Hematopoietic multipotent progenitor cell treated with erythropoietin and hydrocortisone succinate and interleukin-3 and kit ligand, for 6 days (in vitro differentiated cells): Measurements from ENCODE around the gene TRABD2B.

Experiments used
- DNase-seq: peaks from one replicate; pipeline ENCODE4 v3.0.0-alpha.2; 2015

Gene TRABD2B

DNA sequence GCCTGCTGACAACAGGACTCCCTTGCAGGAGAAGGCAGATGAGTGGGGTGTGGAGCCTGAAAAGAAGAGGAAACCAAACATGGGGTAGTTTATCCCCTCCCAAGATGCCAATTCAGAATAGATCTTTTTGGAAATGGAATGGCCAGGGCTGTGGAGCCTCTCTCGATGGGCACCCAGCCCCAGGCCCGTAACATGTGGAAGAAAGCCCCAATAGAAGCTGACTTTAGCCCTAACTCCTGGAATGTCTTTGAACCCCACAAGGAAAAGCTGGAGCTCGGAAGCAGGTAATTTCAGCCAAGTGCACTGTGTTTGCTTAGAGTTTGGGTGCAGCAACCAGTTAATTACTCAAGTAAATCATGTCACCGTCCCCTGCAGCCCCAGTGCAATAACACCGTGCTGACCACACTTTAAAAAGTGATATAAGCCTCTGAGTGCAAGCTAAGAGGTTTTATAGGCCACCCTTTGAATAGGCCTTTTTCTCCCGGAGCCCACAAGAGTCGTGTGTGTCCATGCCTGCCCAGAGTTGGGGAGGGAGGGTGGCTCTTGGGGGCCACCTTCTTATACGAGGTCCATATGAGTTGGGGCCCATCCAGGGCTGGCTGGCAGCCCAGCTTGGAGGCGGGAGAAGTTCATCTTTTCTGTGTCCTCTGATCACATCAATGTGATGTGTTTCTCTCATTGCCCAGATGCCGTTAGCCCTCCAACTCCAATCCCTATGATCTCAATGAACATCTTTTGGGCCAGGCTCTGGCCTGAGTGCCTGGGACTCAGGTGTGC lies 153.2 kb downstream of the TRABD2B start:
- no peak for DNase-seq

DNA sequence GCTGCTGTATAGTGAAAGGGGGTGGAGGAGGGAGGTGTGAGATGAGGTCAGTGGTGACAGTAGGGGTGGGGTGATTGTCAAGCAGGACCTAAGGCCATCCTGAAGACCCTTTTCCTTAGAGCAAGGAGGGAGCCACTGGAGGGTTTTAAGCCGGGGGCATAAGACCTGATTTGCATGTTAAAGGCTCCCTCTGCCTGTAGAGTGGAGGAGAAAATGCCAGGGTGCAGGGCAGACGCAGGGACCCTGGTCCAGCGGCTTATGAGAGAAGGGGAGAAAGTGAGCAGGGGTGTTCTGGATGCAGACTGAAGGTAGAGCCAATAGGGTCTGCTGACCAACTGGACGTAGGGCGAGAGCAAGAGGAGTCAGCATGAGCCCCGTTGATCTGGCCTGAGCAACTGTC lies 154.1 kb downstream of the TRABD2B start:
- DNase-seq = no peak

DNA sequence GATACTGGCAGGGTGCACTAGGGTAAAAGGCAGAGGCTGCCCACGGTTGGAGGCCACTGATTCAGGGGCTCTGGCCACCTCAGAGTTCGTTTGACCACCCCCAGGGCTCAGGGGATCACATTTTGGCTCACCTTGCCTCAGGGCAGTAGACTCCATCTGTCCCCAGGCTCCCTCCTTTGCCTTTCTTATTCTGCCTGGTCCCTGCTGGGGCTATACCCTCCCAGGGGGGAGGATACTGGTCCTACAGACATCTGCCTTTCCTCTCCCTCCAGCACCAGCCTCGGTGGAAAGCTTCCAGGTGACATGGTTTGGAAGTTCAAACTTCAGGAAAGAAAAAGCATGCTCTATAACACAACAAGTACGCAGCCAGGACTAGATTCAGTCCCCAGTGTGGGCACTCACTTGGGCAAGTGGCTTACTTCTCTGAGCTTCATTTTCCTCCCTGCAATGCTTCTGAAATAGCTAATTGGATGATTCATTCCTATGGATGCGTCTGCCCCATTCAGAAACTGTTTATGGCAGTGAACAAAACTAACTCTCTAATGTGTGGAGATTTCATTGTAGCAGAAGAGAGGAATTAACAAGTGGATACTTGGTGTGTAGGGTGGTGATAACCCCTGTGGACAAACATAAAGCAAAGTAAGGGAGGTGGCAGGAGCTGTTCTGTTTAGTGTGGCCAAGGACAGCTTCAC lies 154.8 kb downstream of the TRABD2B start:
- no peak for DNase-seq

DNA sequence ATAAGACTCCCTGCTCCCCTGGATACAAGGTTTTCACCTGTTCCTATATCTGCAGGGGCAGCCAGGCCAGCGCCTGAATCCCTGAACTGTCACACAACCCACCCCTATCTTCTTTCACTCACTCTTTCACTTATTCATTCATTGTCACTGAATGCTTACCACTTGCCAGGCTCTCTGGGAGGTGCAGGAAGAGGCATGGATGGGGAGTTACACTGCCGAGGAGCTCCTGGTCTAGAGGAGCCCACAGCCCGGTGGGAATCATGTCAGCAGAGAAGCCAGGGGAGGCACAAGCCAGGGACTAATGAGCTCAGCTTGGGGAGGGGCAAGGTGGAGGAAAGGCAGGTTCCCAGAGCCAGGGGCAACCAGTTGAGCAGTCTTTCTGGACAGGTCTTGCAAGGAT lies 155.8 kb downstream of the TRABD2B start:
- DNase-seq = no peak

DNA sequence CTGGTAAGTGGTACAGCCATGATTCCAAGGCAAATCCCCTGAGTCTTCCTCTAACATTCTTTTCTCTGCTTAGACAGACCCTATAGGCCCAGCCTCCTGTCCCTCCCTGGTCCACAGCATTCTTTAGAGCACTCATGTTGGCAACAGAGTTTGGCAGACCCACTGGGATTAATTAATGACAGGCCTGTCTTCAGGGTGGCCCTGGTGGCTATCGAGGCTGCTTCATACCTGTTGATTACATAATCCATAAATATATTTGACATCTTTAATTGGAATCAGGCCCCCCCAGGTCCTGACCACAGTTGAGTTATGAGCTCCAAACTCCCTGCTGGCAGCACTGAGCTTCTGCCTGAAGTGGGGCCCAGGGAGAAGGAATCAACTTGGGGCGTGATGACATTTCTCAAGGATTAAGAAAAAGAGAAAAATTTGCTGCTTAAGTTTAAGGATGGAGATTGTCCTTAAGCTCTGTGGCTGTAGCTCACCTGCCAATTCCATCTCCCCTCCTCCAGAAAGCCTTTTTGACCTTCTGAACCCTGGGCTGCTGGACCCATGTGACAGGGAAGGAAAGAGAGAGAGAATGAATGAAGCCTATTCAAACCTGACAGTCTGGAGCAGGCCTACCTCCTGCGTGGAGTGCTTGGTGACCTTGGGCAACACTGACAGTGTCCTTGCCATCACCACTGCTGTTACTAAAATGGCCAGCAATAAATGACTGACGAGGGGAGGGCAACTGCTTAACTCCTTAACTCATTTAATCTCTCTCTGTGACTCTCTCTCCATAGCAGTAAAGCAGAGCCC lies 156.6 kb downstream of the TRABD2B start:
- DNase-seq = no peak

DNA sequence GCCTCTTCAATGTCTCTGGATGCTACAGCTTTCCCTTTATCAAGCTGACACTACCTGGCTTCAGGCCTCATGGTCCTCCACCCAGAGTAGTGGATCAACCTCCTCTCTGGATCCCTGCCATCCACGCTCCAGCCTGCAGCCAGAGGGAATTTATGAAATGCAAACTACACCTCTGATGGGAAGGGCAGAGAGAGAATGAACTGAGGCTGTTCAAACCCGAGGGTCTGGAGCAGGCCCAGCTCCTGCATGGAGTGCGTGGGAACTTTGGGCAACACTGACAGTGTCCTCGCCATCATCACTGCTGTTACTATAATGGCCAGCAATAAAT lies 157.8 kb downstream of the TRABD2B start:
- DNase-seq = no peak

DNA sequence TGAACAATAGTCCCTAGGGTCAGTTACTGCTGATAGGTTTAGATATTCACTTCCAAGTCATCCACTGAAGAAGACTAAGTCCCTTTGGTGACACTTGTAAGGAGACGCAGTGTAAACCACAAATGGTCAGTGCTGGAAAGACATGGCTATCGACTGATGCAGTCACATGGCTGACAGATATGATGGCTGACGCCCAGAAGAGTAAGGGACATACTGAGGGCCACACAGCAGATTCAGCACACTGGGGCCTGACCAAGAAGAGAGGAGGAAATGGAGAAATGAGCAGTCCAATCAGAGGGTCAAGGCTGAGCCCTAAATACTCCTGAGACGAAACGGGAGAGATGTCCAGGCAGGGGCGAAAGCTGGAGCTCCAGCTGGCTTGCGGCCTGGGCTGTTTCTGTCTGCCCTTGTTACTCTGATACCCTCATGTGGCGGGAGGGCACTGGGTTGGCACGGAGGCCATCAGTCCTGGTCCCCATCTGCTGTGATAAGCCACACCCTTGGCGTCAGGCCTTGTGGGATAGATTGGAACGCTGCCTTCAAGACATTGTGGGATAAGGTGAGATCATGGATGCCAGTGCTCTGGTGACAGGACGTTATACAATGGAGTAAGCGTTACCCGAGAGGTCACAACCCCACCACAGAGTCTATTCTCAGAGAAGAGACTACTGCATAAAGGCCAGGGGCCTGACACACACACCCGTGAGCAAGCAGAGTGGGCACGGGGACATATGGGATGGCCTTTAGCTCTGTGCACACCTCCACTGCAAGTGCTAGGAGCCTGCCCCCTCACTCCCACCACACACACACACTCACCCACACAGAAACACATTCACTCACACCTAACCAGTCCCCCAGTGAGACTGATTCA lies 158.4 kb downstream of the TRABD2B start:
- DNase-seq = no peak

DNA sequence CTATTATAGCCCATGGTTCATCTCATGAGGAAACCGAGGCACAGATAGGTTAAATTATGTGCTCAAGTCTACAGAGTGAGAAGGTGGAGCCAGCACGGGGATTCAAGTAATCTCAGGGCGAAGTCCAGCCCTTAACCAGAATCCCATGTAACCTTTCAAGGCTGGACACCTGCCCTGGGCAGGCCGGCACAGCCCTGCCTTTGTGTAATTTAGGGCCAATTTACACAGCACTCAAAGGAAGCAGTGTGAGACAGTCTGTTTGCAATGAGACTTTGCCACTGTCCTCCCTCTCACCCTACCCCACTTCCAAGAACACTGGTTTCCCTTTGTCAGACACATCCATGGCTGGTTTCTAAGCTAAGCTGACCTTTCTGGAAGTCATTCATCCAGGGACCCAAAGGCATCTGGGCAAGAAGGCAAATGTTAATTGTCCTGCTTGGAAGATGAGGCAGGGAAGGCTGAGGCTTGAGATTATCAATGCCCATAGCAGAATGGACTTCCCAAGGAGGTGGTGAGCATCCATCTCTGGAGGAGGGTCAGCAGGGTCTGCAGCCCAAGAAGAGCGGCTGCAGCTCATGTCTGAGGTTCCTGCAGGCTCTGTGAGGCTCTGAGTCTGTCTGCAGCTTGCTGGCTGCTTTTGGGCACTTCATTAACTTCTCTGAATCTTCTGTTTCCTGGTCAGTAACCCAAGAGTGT lies 159.2 kb downstream of the TRABD2B start:
- DNase-seq = no peak

DNA sequence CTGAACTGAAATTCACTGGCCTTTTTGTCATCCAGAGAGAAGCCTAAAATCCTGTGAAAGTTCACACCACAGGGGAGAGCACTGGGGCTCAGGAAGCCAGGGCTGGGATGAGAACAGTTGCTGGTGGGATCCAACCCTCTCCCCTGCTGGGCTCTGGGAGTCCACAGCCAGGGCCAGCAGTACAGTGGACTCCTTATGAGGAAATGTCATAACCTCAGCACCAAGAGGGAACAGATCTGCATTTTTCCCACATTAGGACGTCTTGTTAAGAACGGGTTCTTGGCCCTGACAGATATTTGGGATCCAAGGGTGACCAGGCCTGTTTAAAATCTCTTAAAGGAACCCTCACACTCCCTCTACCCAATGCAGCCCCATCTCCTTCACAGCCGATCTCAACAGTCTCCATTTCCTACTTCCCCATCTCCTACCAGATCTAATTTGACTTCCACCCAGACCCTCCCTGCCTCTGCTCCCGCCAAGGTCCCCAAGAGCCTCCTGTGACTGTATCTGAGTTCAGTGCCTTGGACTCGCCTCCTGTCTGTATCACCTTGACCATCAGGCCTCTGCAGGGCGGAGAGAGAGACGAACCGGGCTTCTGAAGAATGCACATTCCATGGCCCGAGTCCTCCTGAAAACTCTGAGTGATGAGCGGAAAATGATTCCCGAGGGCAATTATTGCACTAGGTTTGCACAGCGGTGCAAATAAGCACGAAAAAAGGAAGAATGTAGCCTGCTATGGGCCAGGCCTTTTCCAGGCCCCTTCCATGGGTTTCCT lies 159.9 kb downstream of the TRABD2B start:
- DNase-seq = no peak

DNA sequence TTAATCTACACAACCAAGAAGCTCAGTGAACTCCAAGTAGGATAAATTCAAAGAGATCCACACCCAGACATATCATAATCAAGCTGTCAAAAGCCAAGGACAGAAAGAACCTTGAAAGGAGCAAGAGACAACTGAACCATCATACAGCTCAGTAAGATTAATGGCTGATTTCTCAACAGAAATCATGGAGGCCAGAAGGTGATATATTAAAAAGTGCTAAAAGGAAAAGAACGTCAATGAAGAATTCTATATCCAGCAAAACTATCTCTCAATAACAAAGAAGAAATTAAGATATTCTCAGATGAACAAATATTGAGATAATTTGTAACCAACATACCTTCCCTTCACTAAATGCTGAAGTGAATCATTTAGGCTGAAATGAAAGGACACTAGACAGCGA lies 161.8 kb downstream of the TRABD2B start:
- no peak for DNase-seq

DNA sequence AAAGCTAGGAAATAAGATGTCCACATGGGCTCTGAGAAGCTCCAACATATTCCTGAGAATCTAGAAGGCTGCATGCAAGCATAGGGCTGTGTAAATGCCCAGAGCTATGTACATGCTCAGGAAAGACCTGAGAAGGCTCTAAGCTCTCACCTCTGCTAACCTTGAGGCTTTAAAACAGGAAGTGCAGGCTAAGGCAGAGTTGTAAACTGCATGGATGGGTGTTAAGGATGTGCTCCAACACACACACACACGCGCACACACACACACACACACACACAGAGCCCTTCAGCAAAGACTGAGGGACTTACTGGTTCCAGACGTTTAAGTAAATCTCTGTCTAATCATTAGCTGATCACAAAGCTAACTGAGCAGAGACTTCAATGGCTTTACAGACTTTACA lies 162.9 kb downstream of the TRABD2B start:
- DNase-seq = no peak

DNA sequence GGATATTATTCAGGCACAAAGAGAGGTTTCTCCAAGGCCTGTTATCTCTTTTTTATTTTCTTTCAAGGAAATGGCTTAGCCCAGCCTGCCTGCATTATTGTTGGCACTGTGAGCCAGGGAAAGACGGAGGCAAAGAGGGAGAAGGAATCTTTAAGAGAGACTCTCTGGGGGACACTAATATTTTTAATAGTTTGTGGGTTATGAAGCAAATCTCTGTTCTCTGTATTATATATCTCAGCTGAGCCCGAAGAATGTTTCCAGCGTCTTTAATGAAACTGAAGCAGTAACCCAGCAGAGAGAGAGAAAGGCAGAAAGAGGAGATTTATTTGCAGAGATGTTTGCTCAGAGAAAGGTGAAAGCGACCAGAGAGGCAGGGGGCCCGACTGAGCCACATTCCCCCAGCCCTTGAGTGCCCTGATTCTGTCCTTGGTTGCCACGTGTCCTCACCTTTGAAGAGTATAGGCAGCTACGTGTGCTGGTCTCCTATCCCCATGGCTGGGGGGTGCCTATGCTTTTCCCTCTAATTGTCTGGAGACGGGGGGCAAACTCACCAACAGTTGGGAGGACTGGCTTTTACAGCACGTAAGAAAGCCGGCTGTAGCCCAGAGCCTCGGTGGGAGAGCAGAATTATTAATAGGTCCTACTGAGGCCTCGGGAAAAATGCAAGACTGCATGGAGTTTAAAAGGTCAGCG lies 166.4 kb downstream of the TRABD2B start:
- DNase-seq = no peak

DNA sequence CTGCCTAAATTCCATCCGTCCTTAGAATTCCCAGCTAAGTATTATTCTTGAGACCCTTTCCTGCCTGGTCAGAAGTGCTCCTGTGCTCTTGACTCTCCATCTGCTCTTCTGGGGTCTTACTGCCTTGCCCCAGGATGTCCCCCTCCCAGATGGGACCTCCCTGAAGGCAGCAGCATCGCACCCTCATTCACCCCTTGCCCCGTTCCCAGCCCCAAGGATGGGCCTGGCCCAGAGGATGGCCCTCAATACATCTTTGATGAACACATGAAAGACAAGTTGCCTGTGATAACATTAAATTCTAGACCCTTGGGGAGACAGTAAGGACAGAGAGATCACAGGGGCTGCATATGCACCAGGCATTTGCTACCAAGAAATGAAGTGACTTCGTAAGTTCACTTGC lies 167.2 kb downstream of the TRABD2B start:
- DNase-seq = no peak

DNA sequence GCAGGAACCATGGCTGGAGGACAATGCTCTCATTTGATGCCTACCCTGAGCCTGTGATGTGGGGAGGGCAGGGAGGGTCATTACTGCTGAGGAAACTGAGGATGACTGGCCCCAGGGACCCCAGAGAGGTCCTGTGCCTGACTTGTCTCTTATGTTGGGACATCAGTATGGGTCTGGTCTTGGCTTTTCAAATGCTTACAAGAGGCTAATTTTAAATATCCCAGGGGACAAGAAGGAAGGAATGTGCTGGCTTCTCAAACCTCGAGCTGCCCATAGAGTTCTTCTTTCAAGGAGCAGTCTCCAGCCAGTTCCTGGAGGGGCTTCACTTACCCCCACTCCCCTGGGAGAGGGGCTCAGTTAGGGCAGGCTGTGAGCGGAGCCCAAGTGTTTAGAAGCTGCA lies 168.2 kb downstream of the TRABD2B start:
- DNase-seq = no peak

DNA sequence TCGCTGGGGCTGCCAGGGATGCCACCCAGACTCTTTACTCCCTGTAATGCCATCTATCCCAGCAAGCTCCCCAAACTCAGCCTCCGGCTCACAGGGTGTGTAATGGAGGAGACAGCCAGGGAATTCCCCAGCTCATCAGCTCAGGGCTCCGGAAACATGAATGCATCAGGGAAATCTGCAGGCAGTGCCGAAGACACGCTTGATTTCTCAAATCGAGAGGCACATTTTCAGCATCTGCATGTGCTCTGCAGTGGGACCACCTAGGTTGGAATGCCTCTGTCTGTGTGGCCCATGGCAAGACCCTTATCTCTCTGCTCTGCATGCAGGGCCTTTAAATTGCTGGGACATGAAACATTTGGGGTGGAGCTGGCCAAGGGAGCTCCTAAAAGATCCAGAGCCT lies 170.1 kb downstream of the TRABD2B start:
- no peak for DNase-seq

DNA sequence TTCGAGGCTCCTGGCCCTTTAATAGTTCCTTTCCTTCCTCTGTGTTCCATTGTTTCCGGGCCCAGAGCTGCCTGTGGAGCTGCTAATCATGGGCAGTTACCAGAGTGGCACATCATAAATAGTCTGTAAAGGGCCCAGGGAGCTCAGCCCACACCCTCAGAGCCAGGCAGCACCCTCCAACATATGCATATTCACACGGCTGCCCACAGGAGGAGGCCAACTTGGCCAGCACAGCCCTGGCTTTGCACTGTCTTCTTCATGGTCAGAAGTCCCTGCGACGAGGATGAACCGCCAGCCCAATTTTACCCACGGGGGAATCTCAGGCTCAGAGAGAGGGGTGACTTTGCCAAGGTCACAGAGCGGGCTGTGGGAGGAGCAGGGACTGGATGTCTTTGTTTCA lies 172.5 kb downstream of the TRABD2B start:
- no peak for DNase-seq

DNA sequence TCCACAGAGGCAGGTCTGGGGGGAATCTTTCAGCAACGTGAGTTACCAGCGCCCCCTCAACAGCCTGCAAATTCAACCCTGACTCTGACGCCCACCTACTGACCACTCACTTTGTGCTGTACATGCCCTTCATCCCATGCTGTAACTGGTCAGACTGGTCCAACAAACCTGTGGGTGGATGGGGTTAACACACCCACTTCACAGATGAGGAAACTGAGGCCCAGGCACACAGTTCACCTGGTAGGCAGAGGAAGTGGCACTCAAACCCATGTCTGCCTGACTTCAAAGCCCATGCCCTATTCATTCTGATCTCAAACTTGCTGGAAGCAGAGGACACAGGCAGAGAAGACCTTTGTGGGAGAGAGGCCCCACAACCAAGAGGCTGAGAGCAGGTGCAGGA lies 172.9 kb downstream of the TRABD2B start:
- no peak for DNase-seq

DNA sequence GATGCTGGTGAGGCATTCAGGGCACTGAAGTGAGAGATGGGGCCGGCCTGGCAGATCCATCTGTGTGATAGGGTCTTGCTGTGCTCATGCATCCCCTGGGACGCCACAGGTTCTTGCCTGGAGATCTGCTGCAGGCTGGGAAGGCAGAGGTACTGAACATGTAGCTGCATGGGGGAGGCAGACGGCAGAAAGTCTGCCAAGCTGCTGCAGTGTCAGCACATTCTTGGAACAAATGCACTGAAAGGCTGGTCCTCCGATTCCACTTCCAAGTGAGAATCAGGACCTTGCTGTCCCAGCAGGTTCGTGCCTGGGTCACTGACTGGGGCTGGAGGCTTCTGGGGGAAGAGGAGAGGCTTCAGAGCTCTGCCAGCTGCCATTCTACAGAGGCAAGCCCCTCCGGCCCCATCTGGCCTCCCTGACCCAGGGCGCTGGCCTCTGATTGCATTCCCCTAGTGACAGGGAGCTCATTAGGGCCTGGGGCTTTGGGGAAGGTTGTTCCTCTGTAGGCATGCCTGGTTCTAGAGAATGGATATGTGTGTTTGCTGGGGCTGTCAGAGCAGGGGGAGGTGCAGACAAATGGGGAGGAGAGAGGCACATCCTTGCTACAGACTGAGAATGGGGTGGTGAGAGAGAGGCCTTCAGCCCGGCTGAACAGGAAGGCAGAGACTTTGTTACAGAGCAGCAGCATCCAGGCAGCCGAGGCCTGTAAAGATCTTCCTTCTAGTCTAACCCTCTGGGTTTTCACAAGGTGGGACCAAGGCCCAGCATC lies 174.0 kb downstream of the TRABD2B start:
- no peak for DNase-seq

DNA sequence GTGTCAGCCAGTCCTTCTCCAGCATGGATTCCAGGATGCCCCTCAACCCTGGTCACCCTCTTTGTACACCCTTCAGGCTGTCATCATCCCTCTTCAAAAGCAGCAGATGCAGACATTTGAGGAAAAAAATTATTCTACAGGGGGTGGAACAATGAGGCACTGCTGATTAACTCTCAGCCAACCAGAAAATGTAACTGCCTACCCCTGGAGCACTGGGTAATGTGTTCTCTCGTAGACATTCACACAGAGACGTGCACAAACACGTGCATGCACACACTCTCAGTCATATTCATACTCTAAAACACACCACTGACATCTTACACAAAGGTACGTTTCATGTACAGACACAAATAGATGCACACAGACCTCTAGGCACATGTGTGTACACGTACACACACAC lies 175.4 kb downstream of the TRABD2B start:
- DNase-seq = no peak

DNA sequence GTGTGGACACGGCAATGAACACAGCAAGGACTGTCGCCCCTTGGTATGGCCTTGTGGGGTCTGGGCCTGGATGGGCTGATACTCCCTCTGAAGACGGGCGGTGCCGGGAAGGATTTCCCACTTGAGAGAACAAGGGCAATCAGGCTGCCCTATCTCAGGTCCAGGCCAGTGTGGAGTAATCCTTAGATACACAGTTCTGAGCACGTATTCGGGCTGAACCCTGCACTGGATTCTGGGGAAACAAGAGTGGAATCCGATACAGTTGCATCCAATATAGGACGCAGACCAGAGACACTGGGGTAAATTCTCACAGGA lies 177.7 kb downstream of the TRABD2B start:
- DNase-seq = no peak
